CD4-positive, alpha-beta T cell (primary cell): ENCODE data around the gene SERPINB6. TPM values are rescaled to one million over a fixed set of nuclear protein-coding genes. Genes with fewer than 3 reads are reported as not detected.

Experiments
- ATAC-seq: fragments of 200-7000 bp; cut with Tn5 transposase; one replicate; pipeline ENCODE4 v1.10.0; 2022; ENCODE audit warnings: mild to moderate bottlenecking; ENCODE audit not compliant: poor library complexity
- CTCF ChIA-PET: fragments of 350-600 bp; sonication (Branson Sonifier 250); formaldehyde crosslinking; loops from one replicate; lab custom pipeline; 2021; ENCODE audit warnings: antibody characterized with exemption, inconsistent platforms; lab: Charles Lee
- POLR2A ChIA-PET: fragments of 350-600 bp; sonication (Branson Sonifier 250); formaldehyde crosslinking; loops from one replicate; lab custom pipeline; 2021; ENCODE audit warnings: antibody characterized with exemption, inconsistent platforms; lab: Charles Lee
- DNase-seq, 14 experiments: peaks; one replicate each; pipeline ENCODE4 v3.0.0-alpha.2; 2013 to 2020; ENCODE audit warnings: mixed read lengths in 2 of 14
- H3K27ac ChIP-seq, 2 donors: one replicate each; pipeline versions ENCODE4 v1.5.1 to v1.7.0; 2013; ENCODE audit warnings: low read length in 2 of 2, low read depth in 1 of 2, mild to moderate bottlenecking in 1 of 2
- H3K27me3 ChIP-seq, 2 experiments: 1 replicate in 1 of 2; 2 replicates in 1 of 2; pipeline versions ENCODE4 v1.6.1 to v1.7.0; 2013; ENCODE audit warnings: low read length in 2 of 2, control low read depth in 1 of 2, mild to moderate bottlenecking in 1 of 2, moderate library complexity in 1 of 2; ENCODE audit not compliant: insufficient read depth in 2 of 2, control insufficient read depth in 1 of 2
- H3K36me3 ChIP-seq: one replicate; pipeline ENCODE4 v1.6.1; 2013; ENCODE audit warnings: low read length, control low read depth; ENCODE audit not compliant: insufficient read depth
- H3K4me1 ChIP-seq: one replicate; pipeline ENCODE4 v1.6.1; 2013; ENCODE audit warnings: low read length, control low read depth; ENCODE audit not compliant: insufficient read depth
- H3K4me3 ChIP-seq: one replicate; pipeline ENCODE4 v1.5.1; 2013; ENCODE audit warnings: mild to moderate bottlenecking, low read length, moderate library complexity
- H3K9me3 ChIP-seq, 2 experiments: 1 replicate in 1 of 2; 2 replicates in 1 of 2; pipeline versions ENCODE4 v1.6.1 to v1.7.0; 2013; ENCODE audit warnings: low read length in 2 of 2, mild to moderate bottlenecking in 2 of 2, control low read depth in 1 of 2, moderate library complexity in 1 of 2; ENCODE audit not compliant: control insufficient read depth in 1 of 2, insufficient read depth in 1 of 2
- H3K27ac Mint-ChIP-seq: one replicate; pipeline ENCODE4 v1.8.0; 2020; ENCODE audit warnings: mixed read lengths
- H3K27me3 Mint-ChIP-seq: one replicate; pipeline ENCODE4 v1.8.0; 2021; ENCODE audit warnings: mixed read lengths
- H3K36me3 Mint-ChIP-seq: one replicate; pipeline ENCODE4 v1.8.0; 2021; ENCODE audit warnings: low read depth, mixed read lengths
- H3K4me1 Mint-ChIP-seq: one replicate; pipeline ENCODE4 v1.8.0; 2021; ENCODE audit warnings: low read depth, mixed read lengths
- H3K4me3 Mint-ChIP-seq: one replicate; pipeline ENCODE4 v1.8.0; 2020; ENCODE audit warnings: mild to moderate bottlenecking, mixed read lengths
- H3K9me3 Mint-ChIP-seq: one replicate; pipeline ENCODE4 v1.8.0; 2020; ENCODE audit warnings: mixed read lengths
- CTCF ChIP-seq: fragments of 200-600 bp; IDR thresholded peaks from one replicate; pipeline ENCODE4 v1.8.0; 2022; ENCODE audit warnings: antibody characterized with exemption, mild to moderate bottlenecking
- intact Hi-C, 2 experiments: fragments of 100-400 bp; cut with DNase I in 1 of 2; cut with micrococcal nuclease in 1 of 2; formaldehyde crosslinking; loops; one replicate each; pipeline versions ENCODE4 v1.15.1 to v1.9.0; 2023 to 2025; cut with DNase I, micrococcal nuclease
- total RNA-seq, 174 experiments: library from RNA in 2 of 174; stranded (reverse) in 2 of 174; gene quantifications; one replicate each; pipeline ENCODE4 v1.2.3 and lab custom pipeline; 2021 to 2026

The SERPINB6 gene
- total RNA-seq, 2 experiments from 2014 or later: 11.0 to 11.9 TPM

- H3K4me1 Mint-ChIP-seq: peaks cover 4% of the 10 kb centered on the region
- POLR2A ChIA-PET: interaction anchor here (0.9 to 1.4 kb wide), 2 partner anchors 10 to 22 kb away, joined by 3 read pairs; partner anchors contain the start of gene SERPINB6
- H3K4me3 ChIP-seq: no peak overlapping the region
- CTCF ChIA-PET: no interaction called here
- peaks cover 10% of the 10 kb centered on the region for H3K4me1 ChIP-seq
- H3K27me3 ChIP-seq: no peaks in the 10 kb centered on the region
- ATAC-seq (no peak), DNase-seq (no peak)
- no peak overlapping the region for H3K27ac ChIP-seq
- H3K36me3 ChIP-seq: peaks cover 14% of the 10 kb centered on the region
- H3K9me3 Mint-ChIP-seq: no peaks in the 10 kb centered on the region
- no peaks in the 10 kb centered on the region for H3K36me3 Mint-ChIP-seq
- peaks cover 0 to 7% of the 10 kb centered on the region in 2 experiments for H3K9me3 ChIP-seq
- no peak for TF ChIP-seq CTCF
- H3K27ac Mint-ChIP-seq: no peak overlapping the region
- intact Hi-C loops: loop anchor here in 1 of 2 experiments (5.0 kb wide), 1 partner anchor 38 kb away; no protein-coding TSS in a partner anchor
- H3K27me3 Mint-ChIP-seq: no peaks in the 10 kb centered on the region
- no peak overlapping the region for H3K4me3 Mint-ChIP-seq
These were observed 21.8 kb downstream of the SERPINB6 start for GRCh38 chr6:2949536-2950083.

- Mint-ChIP-seq H3K27me3 (no peaks in the 10 kb centered on the region), H3K4me3 (no peak overlapping the region), H3K4me1 (peaks cover 9% of the 10 kb centered on the region), H3K9me3 (no peaks in the 10 kb centered on the region), H3K27ac (no peak overlapping the region), H3K36me3 (no peaks in the 10 kb centered on the region)
- POLR2A ChIA-PET: interaction anchor here (0.9 to 1.4 kb wide), 2 partner anchors 9 to 22 kb away, joined by 3 read pairs; partner anchors contain the start of gene SERPINB6
- H3K36me3 ChIP-seq: peaks cover 13% of the 10 kb centered on the region
- ATAC-seq (no peak), DNase-seq (no peak)
- no peaks in the 10 kb centered on the region for H3K27me3 ChIP-seq
- intact Hi-C loops: no loop called here
- H3K27ac ChIP-seq: no peak overlapping the region
- H3K9me3 ChIP-seq: peaks cover 0 to 7% of the 10 kb centered on the region in 2 experiments
- peaks cover 10% of the 10 kb centered on the region for H3K4me1 ChIP-seq
- no peak overlapping the region for H3K4me3 ChIP-seq
- CTCF ChIA-PET: no interaction called here
- no peak for TF ChIP-seq CTCF
These were observed 22.2 kb downstream of the SERPINB6 start for GRCh38 chr6:2949121-2949520.

GRCh38 chr6:2948228-2949025 is 22.9 kb downstream of the SERPINB6 start:
- Mint-ChIP-seq H3K9me3 (no peaks in the 10 kb centered on the region), H3K4me1 (peaks cover 14% of the 10 kb centered on the region), H3K27me3 (no peaks in the 10 kb centered on the region), H3K27ac (no peak overlapping the region), H3K36me3 (no peaks in the 10 kb centered on the region), H3K4me3 (no peak overlapping the region)
- ChIA-PET POLR2A (interaction anchor here (1.2 kb wide), 1 partner anchor 41 kb away, joined by 4 read pairs; no protein-coding TSS in a partner anchor), CTCF (no interaction called here)
- peaks cover 17% of the 10 kb centered on the region for H3K4me1 ChIP-seq
- H3K27ac ChIP-seq: no peak overlapping the region
- peaks cover 0 to 7% of the 10 kb centered on the region in 2 experiments for H3K9me3 ChIP-seq
- intact Hi-C loops: no loop called here
- H3K27me3 ChIP-seq: no peaks in the 10 kb centered on the region
- H3K4me3 ChIP-seq: no peak overlapping the region
- no peak for DNase-seq
- no peak for ATAC-seq
- peaks cover 13% of the 10 kb centered on the region for H3K36me3 ChIP-seq
- TF ChIP-seq CTCF: no peak
